Upper lobe of left lung (tissue), 4 donors: ENCODE measurements around the gene SH2D2A.

Experiments
- EP300 ChIP-seq, 4 donors: sonication (generic); formaldehyde crosslinking; IDR thresholded peaks; one replicate each; pipeline ENCODE4 v1.5.1; 2017; ENCODE audit warnings: antibody characterized with exemption in 4 of 4, control low read depth in 2 of 4
- POLR2A ChIP-seq, 4 donors: fragments of 450-650 bp; IDR thresholded peaks; one replicate each; pipeline ENCODE4 v1.5.1; 2016 to 2017; ENCODE audit warnings: antibody characterized with exemption in 4 of 4, mild to moderate bottlenecking in 2 of 4
- TF ChIP-seq, protein P1 (sequence below), 6 experiments: fragments of 450-650 bp in 4 of 6; fragments of 200-600 bp in 2 of 6; sonication (generic) in 2 of 6; IDR thresholded peaks; one replicate each; pipeline ENCODE4 v1.5.1; 2016 to 2019; ENCODE audit warnings: antibody characterized with exemption in 6 of 6

DNA sequence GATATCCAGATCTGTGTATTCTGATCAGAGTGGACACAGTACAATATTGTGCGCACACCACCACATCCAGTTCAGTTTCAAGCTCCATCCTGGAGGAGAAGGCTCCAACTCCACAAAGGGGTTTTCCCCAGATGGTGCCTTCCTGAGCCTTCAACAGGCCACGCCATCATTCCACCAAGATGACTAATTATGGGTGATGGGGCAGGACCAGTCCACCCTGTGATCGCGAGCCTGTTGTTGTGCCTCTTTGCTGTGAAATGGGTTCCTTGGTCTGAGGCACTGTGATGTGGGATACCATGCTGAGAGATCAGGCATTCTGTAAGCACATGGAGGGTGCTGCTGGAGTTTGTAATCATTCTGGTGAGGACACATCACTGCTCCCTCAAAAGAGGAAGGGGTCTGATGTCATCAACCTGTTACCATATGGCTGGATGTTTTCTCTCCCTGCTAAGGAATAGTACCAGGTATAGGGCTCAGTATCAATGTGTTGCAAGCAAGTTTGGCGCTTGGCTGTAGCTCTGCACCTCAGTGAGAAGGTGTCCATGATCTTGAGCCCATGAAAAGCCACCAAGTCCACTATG is 6.7 kb upstream of the SH2D2A start:
- TF ChIP-seq, protein P1, sequence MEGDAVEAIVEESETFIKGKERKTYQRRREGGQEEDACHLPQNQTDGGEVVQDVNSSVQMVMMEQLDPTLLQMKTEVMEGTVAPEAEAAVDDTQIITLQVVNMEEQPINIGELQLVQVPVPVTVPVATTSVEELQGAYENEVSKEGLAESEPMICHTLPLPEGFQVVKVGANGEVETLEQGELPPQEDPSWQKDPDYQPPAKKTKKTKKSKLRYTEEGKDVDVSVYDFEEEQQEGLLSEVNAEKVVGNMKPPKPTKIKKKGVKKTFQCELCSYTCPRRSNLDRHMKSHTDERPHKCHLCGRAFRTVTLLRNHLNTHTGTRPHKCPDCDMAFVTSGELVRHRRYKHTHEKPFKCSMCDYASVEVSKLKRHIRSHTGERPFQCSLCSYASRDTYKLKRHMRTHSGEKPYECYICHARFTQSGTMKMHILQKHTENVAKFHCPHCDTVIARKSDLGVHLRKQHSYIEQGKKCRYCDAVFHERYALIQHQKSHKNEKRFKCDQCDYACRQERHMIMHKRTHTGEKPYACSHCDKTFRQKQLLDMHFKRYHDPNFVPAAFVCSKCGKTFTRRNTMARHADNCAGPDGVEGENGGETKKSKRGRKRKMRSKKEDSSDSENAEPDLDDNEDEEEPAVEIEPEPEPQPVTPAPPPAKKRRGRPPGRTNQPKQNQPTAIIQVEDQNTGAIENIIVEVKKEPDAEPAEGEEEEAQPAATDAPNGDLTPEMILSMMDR (IDR thresholded peaks at IDR 0.05), result no peak
- no peak for TF ChIP-seq POLR2A (IDR thresholded peaks at IDR 0.05)
- no peak for TF ChIP-seq EP300 (IDR thresholded peaks at IDR 0.05)
